ENCODE results near the gene CHAD. TPM values are rescaled to one million over a fixed set of nuclear protein-coding genes. Genes with fewer than 3 reads are reported as not detected.

The CHAD gene
- polyA plus RNA-seq, 3 donors, result 0.54 to 5.6 TPM; not detected in 1

GRCh38 chr17:50498021-50498874, 29.6 kb upstream of the CHAD start:
- no peak overlapping the region for H3K27ac ChIP-seq (ENCODE audit: low read depth, low read length)
- whole genome bisulfite sequencing, 3 donors, result 73 to 87% (median 81%) methylated on average over 7 of the region's 7 CpGs

GRCh38 chr17:50495918-50496317, 27.2 kb upstream of the CHAD start:
- 94 to 98% (median 96%) methylated on average over 8 of the region's 8 CpGs for WGBS, 3 donors

GRCh38 chr17:50495217-50495823, 26.6 kb upstream of the CHAD start:
- WGBS, 3 donors, result 85 to 90% (median 88%) methylated on average over 8 of the region's 8 CpGs
- H3K27ac ChIP-seq (ENCODE audit: low read depth, low read length), result no peak overlapping the region

More at GRCh38 chr17:50495918-50496317, 27.2 kb upstream of the CHAD start:
- no peak overlapping the region for H3K27ac ChIP-seq (ENCODE audit: low read depth, low read length)

- WGBS, 3 donors, result 54 to 57% (median 55%) methylated on average over 3 of the region's 3 CpGs
- H3K27ac ChIP-seq (ENCODE audit: low read depth, low read length), result no peak overlapping the region
Measured at GRCh38 chr17:50493744-50494143, 25.1 kb upstream of the CHAD start.

DNA sequence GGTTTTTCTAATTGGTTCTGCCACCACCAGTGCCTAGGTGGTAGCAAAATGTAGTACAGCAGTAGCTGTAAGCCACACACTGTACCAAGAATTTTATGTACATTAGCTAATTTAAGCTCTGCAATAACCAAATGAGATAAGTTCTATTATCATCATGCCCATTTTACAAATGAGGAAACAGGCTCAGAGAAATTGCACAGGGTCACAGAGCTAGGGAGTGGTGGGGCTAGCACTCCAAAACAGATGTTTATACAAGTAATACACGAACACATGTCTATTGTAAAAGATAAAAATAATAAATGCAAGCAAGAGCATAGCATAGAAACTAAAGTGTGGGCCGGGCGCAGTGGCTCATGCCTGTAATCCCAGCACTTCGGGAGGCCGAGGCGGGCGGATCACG, 23.5 kb upstream of the CHAD start:
- 80 to 93% (median 84%) methylated on average over 4 to 7 of the region's 8 CpGs for WGBS, 3 donors
- H3K27ac ChIP-seq (ENCODE audit: low read depth, low read length), result no peak overlapping the region

- WGBS, 3 donors, result 39 to 75% (median 44%) methylated on average over 1 of the region's 1 CpG
- no peak overlapping the region for H3K27ac ChIP-seq (ENCODE audit: low read depth, low read length)
Measured at GRCh38 chr17:50491505-50491904, 22.8 kb upstream of the CHAD start.

DNA sequence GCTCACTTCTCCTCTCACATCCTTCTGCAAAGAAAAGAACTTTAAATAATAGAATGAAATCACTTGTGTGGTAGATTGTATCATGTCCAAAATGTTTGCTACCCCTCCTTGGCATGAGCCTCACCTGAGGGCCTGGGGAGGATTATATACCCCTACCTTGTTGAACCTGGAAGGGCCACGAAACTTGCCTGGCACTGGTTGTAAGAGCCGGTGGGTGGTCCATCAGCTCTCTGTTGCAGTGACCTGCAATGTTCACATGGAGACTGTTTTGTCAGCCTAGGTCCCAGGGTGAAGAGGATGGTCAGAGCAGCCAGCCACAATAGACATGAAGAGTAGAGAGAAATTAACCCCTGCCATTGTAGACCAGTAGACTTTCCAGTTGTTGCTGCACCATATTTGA, 20.2 kb upstream of the CHAD start:
- H3K27ac ChIP-seq (ENCODE audit: low read depth, low read length), result no peak overlapping the region
- WGBS, 3 donors, result 90 to 94% (median 92%) methylated on average over 2 of the region's 2 CpGs

DNA sequence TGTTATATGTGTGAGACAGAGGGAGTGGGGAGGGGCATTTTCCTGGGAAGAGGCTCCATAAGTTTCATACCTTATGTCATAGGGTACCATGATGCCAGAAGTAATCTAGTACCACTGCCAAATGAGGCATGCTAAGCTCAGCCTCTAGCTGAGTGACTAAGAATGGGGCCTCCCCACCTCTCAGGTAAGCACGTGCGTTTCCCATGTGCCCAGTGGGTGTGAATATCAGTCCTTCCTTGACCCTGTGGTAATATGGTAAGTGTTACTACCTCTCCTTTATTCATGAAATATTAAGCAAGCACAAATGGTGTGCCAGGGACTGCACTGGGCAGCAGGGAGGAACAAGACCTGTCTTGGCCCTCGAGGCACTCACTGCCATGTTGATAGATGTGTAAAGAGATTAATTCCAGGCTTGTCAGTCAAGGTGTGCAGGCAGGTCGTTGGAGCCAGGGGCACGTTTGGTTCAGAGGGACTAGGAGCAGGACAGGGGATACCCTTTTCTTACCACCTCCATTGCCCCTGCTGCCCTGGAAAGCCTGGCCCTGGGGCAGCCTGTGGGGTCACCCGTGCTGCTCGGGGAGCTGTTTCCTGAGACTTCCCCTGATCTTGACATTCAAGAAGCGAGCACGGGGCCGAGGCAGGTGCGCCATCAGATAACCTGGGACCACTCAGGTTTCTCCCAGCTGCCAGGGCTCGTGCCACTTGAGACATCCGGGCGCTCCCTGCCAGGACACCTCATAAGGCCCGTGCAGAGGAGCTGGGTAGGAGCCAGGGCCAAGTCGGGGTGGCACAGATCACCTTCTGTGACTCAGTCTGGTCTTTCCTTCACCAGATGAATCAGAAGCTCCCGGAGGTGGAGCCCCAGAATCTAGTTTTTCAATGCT, 18.8 kb upstream of the CHAD start:
- WGBS, 3 donors, result 78 to 91% (median 89%) methylated on average over 17 of the region's 17 CpGs
- H3K27ac ChIP-seq (ENCODE audit: low read depth, low read length), result no peak overlapping the region

DNA sequence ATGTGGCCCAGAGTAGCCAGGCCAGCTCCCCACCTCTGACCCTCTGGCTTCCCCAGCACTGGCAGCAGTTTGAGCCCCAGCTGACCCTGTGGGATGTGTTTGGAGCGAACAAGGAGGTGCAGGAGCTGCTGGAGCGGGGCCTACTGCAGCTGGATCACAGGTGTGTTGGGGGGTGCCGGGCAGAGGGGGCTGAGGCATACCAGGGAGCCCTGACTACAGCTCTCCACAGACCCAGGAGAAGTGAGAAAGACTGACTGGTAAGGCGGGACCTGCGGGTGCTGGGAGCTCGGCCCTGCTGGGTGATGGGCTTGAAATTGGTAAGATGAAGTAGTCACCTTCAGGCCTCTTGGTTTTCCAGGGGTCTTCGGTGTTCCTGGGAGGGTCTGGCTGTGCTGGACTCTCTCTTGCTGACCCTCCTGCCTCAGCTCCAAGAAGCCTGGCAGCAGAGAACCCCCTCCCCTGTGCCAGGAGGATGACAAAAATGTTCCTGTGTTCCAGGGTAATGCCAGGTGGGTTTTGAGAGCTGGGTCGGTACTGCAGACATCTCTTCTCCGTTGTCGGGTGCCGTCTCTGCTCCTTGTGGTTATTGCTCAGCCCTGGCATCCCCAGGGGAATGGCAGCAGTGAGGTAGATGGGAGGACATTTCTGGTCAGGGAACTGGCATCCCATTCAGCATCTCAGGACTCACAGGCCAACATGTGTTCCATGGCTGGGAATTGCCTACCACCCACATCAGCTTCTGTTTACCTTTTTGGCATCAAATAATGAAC, 15.9 kb upstream of the CHAD start:
- WGBS, 3 donors, result 92 to 98% (median 93%) methylated on average over 11 of the region's 11 CpGs
- no peak overlapping the region for H3K27ac ChIP-seq (ENCODE audit: low read depth, low read length)

DNA sequence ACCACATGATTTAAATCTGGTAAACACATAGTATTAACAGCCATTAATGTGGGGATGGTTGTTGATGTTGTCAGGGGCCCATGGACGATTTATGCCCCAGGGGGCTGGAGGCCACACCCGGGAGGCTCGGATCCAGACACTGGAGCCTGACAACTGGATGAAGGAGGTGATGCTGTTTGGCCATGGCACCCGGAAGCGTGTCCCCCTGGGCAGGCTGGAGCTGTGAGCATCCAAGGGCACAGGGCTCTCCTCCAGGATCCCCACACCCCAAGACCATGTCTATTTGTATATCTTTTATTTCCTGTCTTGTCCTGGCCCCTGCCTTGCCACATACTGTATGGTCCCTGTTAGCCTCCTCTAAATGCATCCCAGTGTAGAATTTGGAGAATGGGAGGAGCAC, 14.6 kb upstream of the CHAD start:
- WGBS, 3 donors, result 78 to 84% (median 79%) methylated on average over 5 of the region's 5 CpGs
- no peak overlapping the region for H3K27ac ChIP-seq (ENCODE audit: low read depth, low read length)

- WGBS, 3 donors, result 3 to 18% (median 18%) methylated on average over 7 of the region's 7 CpGs
Measured at GRCh38 chr17:50482516-50482915, 13.8 kb upstream of the CHAD start.

DNA sequence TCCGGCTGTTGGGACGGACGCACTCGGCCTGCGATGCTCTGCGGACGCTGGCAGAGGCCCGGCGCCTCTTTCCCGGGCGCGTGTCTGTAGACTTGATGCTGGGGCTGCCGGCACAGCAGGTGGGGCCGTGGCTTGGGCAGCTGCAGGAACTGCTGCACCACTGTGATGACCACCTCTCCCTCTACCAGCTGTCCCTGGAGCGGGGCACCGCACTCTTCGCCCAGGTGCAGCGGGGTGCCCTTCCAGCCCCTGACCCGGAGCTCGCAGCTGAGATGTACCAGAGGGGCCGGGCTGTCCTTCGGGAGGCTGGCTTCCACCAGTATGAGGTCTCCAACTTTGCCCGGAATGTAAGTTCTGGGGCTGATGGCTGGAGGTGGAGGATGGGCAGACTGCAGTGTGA, 13.4 kb upstream of the CHAD start:
- WGBS, 3 donors, result 74 to 90% (median 88%) methylated on average over 23 of the region's 23 CpGs
- no peak overlapping the region for H3K27ac ChIP-seq (ENCODE audit: low read depth, low read length)

More at GRCh38 chr17:50482516-50482915, 13.8 kb upstream of the CHAD start:
- no peak overlapping the region for H3K27ac ChIP-seq (ENCODE audit: low read depth, low read length)

- WGBS, 3 donors, result 63 to 89% (median 86%) methylated on average over 4 of the region's 4 CpGs
- H3K27ac ChIP-seq (ENCODE audit: low read depth, low read length), result no peak overlapping the region
Measured at GRCh38 chr17:50481648-50482047, 13.0 kb upstream of the CHAD start.

- no peak overlapping the region for H3K27ac ChIP-seq (ENCODE audit: low read depth, low read length)
- 72 to 82% (median 78%) methylated on average over 2 of the region's 2 CpGs for WGBS, 3 donors
Measured at GRCh38 chr17:50480854-50481490, 12.3 kb upstream of the CHAD start.

- H3K27ac ChIP-seq (ENCODE audit: low read depth, low read length), result no peak overlapping the region
Measured at GRCh38 chr17:50480142-50480764, 11.6 kb upstream of the CHAD start.

DNA sequence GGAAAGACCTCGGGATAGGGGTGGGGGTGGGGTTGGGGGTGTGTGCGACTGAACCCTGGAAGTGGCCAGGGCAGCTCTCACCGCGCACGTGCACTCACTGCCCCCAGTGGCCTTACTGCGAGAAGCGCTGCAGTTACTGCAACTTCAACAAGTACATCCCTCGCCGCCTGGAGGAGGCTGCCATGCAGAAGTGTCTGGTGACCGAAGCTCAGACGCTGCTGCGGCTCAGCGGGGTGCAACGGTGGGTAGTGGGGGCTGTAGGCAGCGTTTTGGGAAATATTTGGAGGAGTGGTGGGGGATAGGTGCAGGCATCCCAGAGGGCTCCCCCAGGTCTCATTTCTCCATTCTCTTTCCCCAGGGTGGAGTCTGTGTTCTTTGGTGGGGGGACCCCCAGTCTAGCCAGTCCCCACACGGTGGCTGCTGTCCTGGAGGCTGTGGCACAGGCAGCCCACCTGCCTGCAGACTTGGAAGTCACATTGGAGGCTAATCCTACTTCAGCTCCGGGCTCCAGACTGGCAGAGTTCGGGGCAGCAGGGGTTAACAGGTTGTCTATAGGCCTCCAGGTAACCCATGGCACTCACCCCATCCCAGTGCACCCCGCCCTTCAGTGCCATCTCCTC, 11.0 kb upstream of the CHAD start:
- 11 to 18% (median 17%) methylated on average over 19 of the region's 19 CpGs for WGBS, 3 donors
- H3K27ac ChIP-seq (ENCODE audit: low read depth, low read length), result no peak overlapping the region

More at GRCh38 chr17:50480142-50480764, 11.6 kb upstream of the CHAD start:
- 75 to 85% (median 82%) methylated on average over 7 of the region's 7 CpGs for WGBS, 3 donors

Data from adipose tissue (tissue), 3 donors.